ENCODE data around the gene LIFR.

DNA sequence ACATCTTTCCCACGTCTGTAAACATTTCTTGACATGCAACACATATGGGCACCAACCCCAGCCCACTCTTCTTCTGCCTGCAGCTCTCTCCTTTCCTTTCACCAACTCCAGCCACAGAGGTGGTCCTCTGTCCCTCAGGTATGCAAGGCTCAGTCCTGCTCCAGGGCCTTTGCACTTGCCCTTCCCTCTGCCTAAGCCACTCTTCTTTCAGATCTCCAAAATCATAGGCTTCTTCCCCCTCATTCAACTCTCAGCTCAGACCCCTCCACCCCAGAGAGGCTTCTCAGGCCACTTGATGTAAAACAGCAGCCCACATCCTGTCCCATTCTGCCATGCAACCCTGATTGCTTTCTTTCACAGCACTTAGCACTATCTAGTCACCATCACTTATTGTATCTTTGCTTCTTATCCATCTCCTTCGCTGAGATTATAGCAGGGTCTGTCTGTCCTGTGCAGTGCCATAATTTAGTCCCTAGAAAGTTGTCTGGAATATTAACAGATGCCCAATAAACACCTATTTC lies 3.4 kb downstream of the LIFR start:
- TF ChIP-seq, protein P1, sequence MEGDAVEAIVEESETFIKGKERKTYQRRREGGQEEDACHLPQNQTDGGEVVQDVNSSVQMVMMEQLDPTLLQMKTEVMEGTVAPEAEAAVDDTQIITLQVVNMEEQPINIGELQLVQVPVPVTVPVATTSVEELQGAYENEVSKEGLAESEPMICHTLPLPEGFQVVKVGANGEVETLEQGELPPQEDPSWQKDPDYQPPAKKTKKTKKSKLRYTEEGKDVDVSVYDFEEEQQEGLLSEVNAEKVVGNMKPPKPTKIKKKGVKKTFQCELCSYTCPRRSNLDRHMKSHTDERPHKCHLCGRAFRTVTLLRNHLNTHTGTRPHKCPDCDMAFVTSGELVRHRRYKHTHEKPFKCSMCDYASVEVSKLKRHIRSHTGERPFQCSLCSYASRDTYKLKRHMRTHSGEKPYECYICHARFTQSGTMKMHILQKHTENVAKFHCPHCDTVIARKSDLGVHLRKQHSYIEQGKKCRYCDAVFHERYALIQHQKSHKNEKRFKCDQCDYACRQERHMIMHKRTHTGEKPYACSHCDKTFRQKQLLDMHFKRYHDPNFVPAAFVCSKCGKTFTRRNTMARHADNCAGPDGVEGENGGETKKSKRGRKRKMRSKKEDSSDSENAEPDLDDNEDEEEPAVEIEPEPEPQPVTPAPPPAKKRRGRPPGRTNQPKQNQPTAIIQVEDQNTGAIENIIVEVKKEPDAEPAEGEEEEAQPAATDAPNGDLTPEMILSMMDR (IDR thresholded peaks at IDR 0.05), result no peak
- TF ChIP-seq POLR2AphosphoS5 (IDR thresholded peaks at IDR 0.05), result no peak

Measured in prostate gland (tissue), 2 donors.